ENCODE data around the gene ERN1. TPM values are rescaled to one million over a fixed set of nuclear protein-coding genes. Genes with fewer than 3 reads are reported as not detected.
"Not testable (repeated sequence)": the region's sequence is repeated elsewhere in the genome, so short reads cannot be mapped to it uniquely, and the experiment has no call there.

Gene ERN1
- total RNA-seq: 100 to 1,000 TPM; 126 to 128 TPM

GRCh38 chr17:64129765-64130558 lies at the start of gene ERN1:
ERN1 (minus strand) TSS chr17:64130144; CDS start chr17:64130029, 115 bp downstream.
- peak; percentile 92 for DNase-seq
- peak within 1 kb of the TSS; percentile 84 for H3K4me3 Mint-ChIP-seq
- H3K4me1 Mint-ChIP-seq: peaks cover 53% of the 10 kb centered on the region
- ChIA-PET CTCF (interaction anchor here (1.0 to 18.3 kb wide), 16 partner anchors 9 to 241 kb away, joined by 3 to 510 read pairs (median 8); partner anchors contain the start of genes GH1 and ICAM2), POLR2A (interaction anchor here (0.6 to 5.0 kb wide), 37 partner anchors 12 to 376 kb away, joined by 3 to 69 read pairs (median 5); partner anchors contain the start of genes CD79B, CEP95, DDX5 and GH1)
- peaks cover 34% of the 10 kb centered on the region for H3K36me3 Mint-ChIP-seq (ENCODE audit: low read depth)
- H3K27me3 Mint-ChIP-seq: no peaks in the 10 kb centered on the region
- H3K27ac Mint-ChIP-seq: peak within 1 kb of the TSS; percentile 91
- H3K9me3 Mint-ChIP-seq: no peaks in the 10 kb centered on the region

DNA sequence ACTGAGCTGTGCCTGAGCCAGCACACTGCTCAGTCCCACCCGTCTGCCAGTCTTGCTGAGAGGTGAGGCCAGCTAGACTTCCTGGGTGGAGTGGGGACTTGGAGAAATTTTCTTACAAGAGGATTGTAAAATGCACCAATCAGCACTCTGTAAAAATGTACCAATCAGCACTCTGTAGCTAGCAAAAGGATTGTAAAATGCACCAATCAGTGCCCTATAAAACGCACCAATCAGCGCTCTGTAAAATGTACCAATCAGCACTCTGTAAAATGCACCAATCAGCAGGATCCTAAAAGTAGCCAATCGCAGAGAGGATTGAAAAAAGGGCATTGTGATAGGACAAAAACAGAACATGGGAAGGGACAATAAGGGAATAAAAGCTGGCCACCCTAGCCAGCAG lies 49.1 kb upstream of the ERN1 start:
- ChIA-PET CTCF (interaction anchor here (1.1 kb wide), 1 partner anchor 11 kb away, joined by 3 read pairs; no protein-coding TSS in a partner anchor), POLR2A (interaction anchor here (4.9 kb wide), 1 partner anchor 33 kb away, joined by 16 read pairs; no protein-coding TSS in a partner anchor)
- not testable (repeated sequence) for H3K9me3 Mint-ChIP-seq, DNase-seq, H3K27ac Mint-ChIP-seq, H3K27me3 Mint-ChIP-seq, H3K4me3 Mint-ChIP-seq, H3K4me1 Mint-ChIP-seq
- peaks cover 14% of the 10 kb centered on the region for H3K36me3 Mint-ChIP-seq (ENCODE audit: low read depth)

DNA sequence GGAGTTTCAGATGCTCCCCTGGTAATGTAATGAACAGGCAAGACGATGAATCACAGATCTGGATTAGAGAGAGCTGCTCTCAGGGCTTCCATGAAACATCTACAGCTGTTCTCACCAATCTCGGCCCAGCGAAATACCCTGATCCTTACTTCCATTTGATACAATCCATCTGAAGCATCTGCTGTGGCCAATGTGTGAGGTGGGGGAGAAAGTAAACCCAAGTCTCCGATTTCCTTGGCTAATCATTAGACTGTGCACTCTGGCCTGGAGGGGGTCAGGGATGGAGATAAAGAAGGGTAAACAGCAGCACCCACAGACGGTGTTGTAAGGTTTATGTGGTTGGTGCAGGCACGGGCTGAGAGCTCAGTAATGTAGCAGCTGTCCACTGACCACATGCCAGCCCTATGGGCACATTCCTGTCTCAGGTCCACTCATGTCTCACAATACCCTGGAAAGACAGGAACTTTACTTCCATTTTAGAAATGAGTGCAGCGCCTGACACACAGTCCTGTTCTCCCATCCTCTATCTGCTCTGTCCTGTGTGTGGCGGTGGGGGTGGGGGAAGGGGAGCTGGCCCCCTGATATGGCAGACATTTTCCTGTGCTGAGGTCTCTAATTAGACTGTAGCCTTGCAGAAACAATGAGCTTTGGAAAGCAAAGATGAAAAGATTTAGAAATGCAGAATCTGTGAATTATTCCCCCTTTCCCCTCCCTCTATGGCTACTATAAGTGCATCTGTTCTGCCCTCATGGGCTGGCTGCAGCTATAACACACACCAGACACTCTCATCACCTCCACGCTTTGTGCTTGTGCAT lies 48.3 kb upstream of the ERN1 start:
- CTCF ChIA-PET: interaction anchor here (0.8 to 1.1 kb wide), 2 partner anchors 10 to 314 kb away, joined by 3 read pairs; no protein-coding TSS in a partner anchor
- Mint-ChIP-seq H3K9me3 (peaks cover 2% of the 10 kb centered on the region), H3K36me3 (ENCODE audit: low read depth) (peaks cover 11% of the 10 kb centered on the region), H3K4me1 (no peaks in the 10 kb centered on the region), H3K4me3 (no peak overlapping the region), H3K27me3 (no peaks in the 10 kb centered on the region), H3K27ac (no peak overlapping the region)
- DNase-seq: no peak
- POLR2A ChIA-PET: interaction anchor here (4.9 kb wide), 1 partner anchor 32 kb away, joined by 16 read pairs; no protein-coding TSS in a partner anchor

DNA sequence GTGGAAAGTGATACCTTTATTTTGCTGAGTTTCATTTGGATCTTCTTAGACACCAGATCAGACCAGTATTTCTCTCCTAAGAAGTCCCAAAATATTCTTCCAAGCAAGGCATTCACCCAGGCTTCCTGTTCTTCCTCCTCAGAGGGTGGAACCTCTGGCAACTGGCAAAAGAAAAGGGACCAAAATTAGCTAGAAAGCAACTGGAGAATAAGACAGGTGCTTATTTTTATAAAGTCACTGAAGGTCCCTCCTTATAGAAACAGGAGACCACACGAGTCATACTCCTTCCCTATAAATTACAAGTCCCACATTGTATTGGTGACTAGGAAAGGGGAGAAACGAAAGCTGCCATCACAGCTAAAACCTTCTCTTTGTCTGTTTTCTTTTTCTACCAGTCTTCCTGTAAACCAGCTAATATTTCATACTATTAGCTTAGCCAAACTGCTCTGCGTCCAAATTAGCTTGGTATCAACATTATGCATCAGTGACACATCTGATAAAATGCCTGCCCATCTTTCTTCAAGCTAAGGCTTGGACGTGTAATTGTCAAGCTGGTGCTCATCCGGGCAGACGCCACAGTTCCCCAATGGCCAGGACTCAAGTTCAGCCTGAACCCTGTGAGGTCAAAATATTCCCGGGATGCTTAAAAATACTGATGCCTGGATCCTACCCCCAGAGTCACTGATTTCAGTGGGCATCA lies 47.5 kb upstream of the ERN1 start:
- Mint-ChIP-seq H3K27ac (no peak overlapping the region), H3K27me3 (no peaks in the 10 kb centered on the region), H3K36me3 (ENCODE audit: low read depth) (peaks cover 10% of the 10 kb centered on the region), H3K4me3 (no peak overlapping the region), H3K4me1 (no peaks in the 10 kb centered on the region), H3K9me3 (peaks cover 2% of the 10 kb centered on the region)
- POLR2A ChIA-PET: interaction anchor here (4.9 kb wide), 1 partner anchor 32 kb away, joined by 16 read pairs; no protein-coding TSS in a partner anchor
- CTCF ChIA-PET: interaction anchor here (0.8 to 1.1 kb wide), 2 partner anchors 103 to 315 kb away, joined by 3 read pairs; no protein-coding TSS in a partner anchor
- DNase-seq: no peak

DNA sequence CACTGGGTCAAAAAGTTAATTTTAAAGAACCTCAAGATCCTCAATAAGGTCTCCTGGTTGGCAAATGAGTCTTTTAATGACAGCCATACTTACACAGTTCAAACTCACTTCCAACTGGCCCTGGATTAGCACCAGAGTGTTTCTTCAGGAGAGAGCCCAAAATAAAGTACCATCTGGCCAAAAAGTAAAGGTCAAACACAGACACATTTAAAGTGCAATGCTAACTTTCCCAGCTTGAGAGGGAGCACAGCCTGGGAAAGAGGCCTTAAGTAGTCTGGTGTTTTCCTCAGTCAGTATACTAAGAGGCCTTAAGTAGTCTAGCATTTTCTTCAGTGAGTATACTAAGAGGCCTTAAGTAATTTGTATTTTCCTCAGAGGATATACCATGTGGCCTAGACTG lies 46.6 kb upstream of the ERN1 start:
- Mint-ChIP-seq H3K9me3 (peaks cover 2% of the 10 kb centered on the region), H3K27ac (no peak overlapping the region), H3K4me1 (no peaks in the 10 kb centered on the region), H3K27me3 (no peaks in the 10 kb centered on the region), H3K4me3 (no peak overlapping the region), H3K36me3 (ENCODE audit: low read depth) (peaks cover 10% of the 10 kb centered on the region)
- ChIA-PET CTCF (interaction anchor here (1.1 kb wide), 1 partner anchor 104 kb away, joined by 3 read pairs; no protein-coding TSS in a partner anchor), POLR2A (interaction anchor here (4.9 kb wide), 1 partner anchor 31 kb away, joined by 16 read pairs; no protein-coding TSS in a partner anchor)
- no peak for DNase-seq

DNA sequence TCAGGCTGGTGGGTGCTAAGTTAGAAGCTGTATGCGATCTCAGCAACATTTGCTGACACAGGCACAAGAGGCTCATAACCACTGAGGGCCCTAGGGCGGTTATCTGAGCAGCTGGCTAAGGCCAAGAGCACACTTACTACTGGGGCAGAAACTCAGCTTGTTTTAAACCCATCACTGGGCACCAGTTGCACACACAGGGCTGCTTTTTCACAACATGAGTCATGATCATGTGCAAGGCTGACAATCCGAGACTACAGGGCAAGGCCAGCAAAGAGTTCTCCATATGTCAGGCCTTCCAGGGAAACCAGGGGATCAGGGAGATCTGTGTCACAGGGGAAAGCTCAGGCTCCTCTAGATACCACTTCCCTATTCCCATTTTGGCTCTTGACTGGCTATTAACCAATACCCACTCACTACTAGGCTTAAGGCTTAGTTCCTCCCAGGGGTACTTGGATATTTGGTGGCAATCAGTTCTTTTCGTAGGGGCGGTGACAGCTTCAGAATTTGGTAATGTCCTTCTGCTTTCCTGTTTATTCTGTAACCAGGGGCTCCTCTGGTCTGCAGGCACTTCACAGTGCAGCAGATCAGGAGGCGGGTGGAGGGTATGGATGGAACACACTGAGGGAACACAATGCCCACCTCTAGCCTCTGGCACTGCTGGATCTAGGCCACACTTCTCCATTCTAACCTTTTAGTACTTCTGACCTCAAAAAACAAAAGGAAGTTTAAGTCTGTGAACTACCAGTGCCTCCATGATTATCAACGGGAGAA lies 44.9 kb upstream of the ERN1 start:
- POLR2A ChIA-PET: interaction anchor here (1.1 to 4.9 kb wide), 2 partner anchors 28 to 29 kb away, joined by 3 to 16 read pairs; no protein-coding TSS in a partner anchor
- Mint-ChIP-seq H3K4me3 (no peak overlapping the region), H3K9me3 (peaks cover 2% of the 10 kb centered on the region), H3K27me3 (no peaks in the 10 kb centered on the region), H3K4me1 (no peaks in the 10 kb centered on the region), H3K27ac (no peak overlapping the region), H3K36me3 (ENCODE audit: low read depth) (peaks cover 18% of the 10 kb centered on the region)
- CTCF ChIA-PET: no interaction called here
- DNase-seq: no peak

DNA sequence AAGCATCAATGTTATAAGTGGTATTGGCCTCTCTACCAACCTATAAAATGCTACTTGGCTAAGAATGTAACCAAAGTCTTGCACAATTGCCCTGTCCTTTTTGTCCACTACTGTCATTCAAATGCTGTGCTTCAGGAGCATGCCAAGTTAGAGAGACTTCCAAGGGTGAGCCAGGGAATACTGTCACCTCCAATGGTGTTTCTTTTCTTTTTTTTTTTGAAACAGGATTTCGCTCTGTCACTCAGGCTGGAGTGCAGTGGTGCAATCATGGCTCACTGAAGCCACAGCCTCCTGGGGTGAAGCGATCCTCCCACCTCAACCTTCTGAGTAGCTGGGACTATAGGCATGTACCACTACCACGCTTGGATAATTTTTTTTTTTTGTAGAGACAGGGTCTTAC lies 43.7 kb upstream of the ERN1 start:
- H3K4me1 Mint-ChIP-seq: no peaks in the 10 kb centered on the region
- DNase-seq: no peak
- peaks cover 12% of the 10 kb centered on the region for H3K36me3 Mint-ChIP-seq (ENCODE audit: low read depth)
- no peaks in the 10 kb centered on the region for H3K27me3 Mint-ChIP-seq
- POLR2A ChIA-PET: no interaction called here
- CTCF ChIA-PET: no interaction called here
- H3K9me3 Mint-ChIP-seq: no peaks in the 10 kb centered on the region
- no peak overlapping the region for H3K27ac Mint-ChIP-seq
- no peak overlapping the region for H3K4me3 Mint-ChIP-seq

GRCh38 chr17:64172510-64172909 lies 42.6 kb upstream of the ERN1 start:
- H3K4me1 Mint-ChIP-seq: no peaks in the 10 kb centered on the region
- H3K36me3 Mint-ChIP-seq (ENCODE audit: low read depth): peaks cover 12% of the 10 kb centered on the region
- DNase-seq: no peak
- H3K9me3 Mint-ChIP-seq: no peaks in the 10 kb centered on the region
- no peak overlapping the region for H3K27ac Mint-ChIP-seq
- H3K27me3 Mint-ChIP-seq: no peaks in the 10 kb centered on the region
- no peak overlapping the region for H3K4me3 Mint-ChIP-seq
- CTCF ChIA-PET: interaction anchor here (0.7 kb wide), 1 partner anchor 447 kb away, joined by 3 read pairs; no protein-coding TSS in a partner anchor
- POLR2A ChIA-PET: no interaction called here

DNA sequence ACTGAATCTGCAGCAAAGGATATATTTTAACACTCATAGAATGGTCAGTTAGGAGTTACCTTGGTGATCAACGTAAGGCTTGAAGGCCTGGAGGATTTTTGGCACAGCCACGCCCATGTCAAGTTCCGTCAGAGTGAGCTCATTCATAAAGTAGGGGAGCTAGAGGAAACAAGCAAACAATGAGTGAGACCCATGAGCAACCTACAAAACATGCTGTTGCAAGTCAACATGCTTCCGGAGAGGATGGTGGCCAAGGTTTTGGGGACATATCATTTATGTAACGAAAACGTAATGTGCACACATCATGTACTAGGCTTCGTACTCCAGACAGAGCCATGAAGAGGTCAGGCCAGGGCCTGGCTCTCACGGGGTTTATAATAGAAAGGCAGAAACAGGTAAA lies 41.1 kb upstream of the ERN1 start:
- POLR2A ChIA-PET: no interaction called here
- H3K4me3 Mint-ChIP-seq: no peak overlapping the region
- no peaks in the 10 kb centered on the region for H3K4me1 Mint-ChIP-seq
- no peak for DNase-seq
- H3K27ac Mint-ChIP-seq: no peak overlapping the region
- H3K9me3 Mint-ChIP-seq: no peaks in the 10 kb centered on the region
- H3K27me3 Mint-ChIP-seq: no peaks in the 10 kb centered on the region
- peaks cover 15% of the 10 kb centered on the region for H3K36me3 Mint-ChIP-seq (ENCODE audit: low read depth)
- CTCF ChIA-PET: no interaction called here

- no peak overlapping the region for H3K4me3 Mint-ChIP-seq
- peaks cover 15% of the 10 kb centered on the region for H3K36me3 Mint-ChIP-seq (ENCODE audit: low read depth)
- no peaks in the 10 kb centered on the region for H3K27me3 Mint-ChIP-seq
- H3K9me3 Mint-ChIP-seq: no peaks in the 10 kb centered on the region
- H3K27ac Mint-ChIP-seq: no peak overlapping the region
- POLR2A ChIA-PET: no interaction called here
- CTCF ChIA-PET: interaction anchor here (1.1 kb wide), 1 partner anchor 280 kb away, joined by 3 read pairs; no protein-coding TSS in a partner anchor
- no peak for DNase-seq
- H3K4me1 Mint-ChIP-seq: no peaks in the 10 kb centered on the region
Measured at GRCh38 chr17:64170286-64170685, 40.3 kb upstream of the ERN1 start.

- H3K36me3 Mint-ChIP-seq (ENCODE audit: low read depth): peaks cover 15% of the 10 kb centered on the region
- ChIA-PET CTCF (interaction anchor here (0.7 to 1.5 kb wide), 3 partner anchors 11 to 124 kb away, joined by 3 to 4 read pairs (median 3); no protein-coding TSS in a partner anchor), POLR2A (interaction anchor here (2.5 kb wide), 1 partner anchor 21 kb away, joined by 11 read pairs; no protein-coding TSS in a partner anchor)
- H3K9me3 Mint-ChIP-seq, H3K27me3 Mint-ChIP-seq, DNase-seq, H3K27ac Mint-ChIP-seq, H3K4me1 Mint-ChIP-seq, H3K4me3 Mint-ChIP-seq: not testable (repeated sequence)
Measured at GRCh38 chr17:64167666-64168065, 37.7 kb upstream of the ERN1 start.

Measured in activated CD4-positive, alpha-beta memory T cell treated with anti-CD3 and anti-CD28 coated beads, Interleukin-2, amount 10 ng/mL, durations not matched to agents 7 days and 5 days (primary cell).